Stimulated activated CD4-positive, alpha-beta T cell treated with anti-CD3 and anti-CD28 coated beads, Interleukin-12 subunit alpha, Interleukin-12 subunit beta, amount 100 ng/mL, for 24 hours (primary cell): ENCODE data around the gene SH3GLB1.
"Not testable (repeated sequence)": the region's sequence is repeated elsewhere in the genome, so short reads cannot be mapped to it uniquely, and the experiment has no call there.

Source experiments
- DNase-seq, 2 experiments: peaks; one replicate each; pipeline ENCODE4 v3.0.0-alpha.2; 2020; ENCODE audit warnings: low read depth in 2 of 2

The SH3GLB1 gene

DNA sequence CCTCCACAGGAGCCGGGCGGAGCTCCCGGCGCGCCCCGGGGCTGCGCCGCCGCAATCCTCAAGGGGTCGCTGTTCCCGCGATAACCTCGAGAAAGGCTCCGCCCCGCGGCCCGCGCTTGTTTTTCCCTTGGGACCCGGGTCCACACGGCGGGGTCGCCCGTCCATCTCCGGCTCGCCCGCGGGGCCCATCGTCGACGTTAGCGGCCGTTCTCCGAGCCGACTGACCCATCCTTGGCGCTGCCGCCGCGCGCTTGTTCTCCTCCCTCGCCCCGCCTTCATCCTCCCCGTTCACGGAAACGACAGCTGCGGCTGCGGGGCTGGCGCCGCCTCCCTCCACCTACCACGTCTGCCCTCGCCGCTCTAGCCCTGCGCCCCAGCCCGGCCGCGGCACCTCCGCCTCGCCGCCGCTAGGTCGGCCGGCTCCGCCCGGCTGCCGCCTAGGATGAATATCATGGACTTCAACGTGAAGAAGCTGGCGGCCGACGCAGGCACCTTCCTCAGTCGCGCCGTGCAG, at the start of gene SH3GLB1:
Gene SH3GLB1 (plus strand): TSS at position 119 of the 514 bp plus-strand sequence. CDS start 324 bp downstream, at position 443.
- peak; percentile 76 to 82 for DNase-seq

- DNase-seq = not testable (repeated sequence)
These were observed 46.0 kb upstream of the SH3GLB1 start for GRCh38 chr1:86658381-86658780.

- DNase-seq = no peak
These were observed 38.0 kb upstream of the SH3GLB1 start for GRCh38 chr1:86666368-86666767.

GRCh38 chr1:86687595-86687994, 16.8 kb upstream of the SH3GLB1 start:
- no peak for DNase-seq

GRCh38 chr1:86692641-86693040, 11.7 kb upstream of the SH3GLB1 start:
- no peak for DNase-seq

- no peak for DNase-seq
These were observed 9.0 kb upstream of the SH3GLB1 start for GRCh38 chr1:86695400-86695799.

- no peak for DNase-seq
These were observed 7.9 kb upstream of the SH3GLB1 start for GRCh38 chr1:86696522-86696921.

- DNase-seq = no peak
These were observed 5.2 kb upstream of the SH3GLB1 start for GRCh38 chr1:86699186-86699585.

DNA sequence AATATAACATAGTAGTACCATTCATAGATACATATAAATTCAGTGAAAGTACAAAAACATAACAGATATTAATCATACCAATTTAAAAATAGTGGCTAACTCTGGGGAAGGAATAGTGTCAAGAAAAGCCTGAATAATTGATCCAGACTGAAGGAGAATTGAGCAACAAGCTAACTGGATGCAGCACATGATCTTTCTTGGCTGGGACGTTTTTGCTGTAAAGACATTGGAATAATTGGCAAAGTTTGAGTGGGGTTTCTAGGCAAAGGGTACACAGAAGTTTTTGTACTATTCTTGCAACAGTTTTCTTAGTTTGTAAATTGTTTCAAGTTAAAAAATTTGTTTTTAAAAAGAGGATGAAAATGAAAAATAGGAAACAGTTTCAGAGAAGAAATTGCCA, 2.6 kb upstream of the SH3GLB1 start:
- no peak for DNase-seq

- DNase-seq = not testable (repeated sequence)
These were observed 1.4 kb upstream of the SH3GLB1 start for GRCh38 chr1:86702954-86703494.

DNA sequence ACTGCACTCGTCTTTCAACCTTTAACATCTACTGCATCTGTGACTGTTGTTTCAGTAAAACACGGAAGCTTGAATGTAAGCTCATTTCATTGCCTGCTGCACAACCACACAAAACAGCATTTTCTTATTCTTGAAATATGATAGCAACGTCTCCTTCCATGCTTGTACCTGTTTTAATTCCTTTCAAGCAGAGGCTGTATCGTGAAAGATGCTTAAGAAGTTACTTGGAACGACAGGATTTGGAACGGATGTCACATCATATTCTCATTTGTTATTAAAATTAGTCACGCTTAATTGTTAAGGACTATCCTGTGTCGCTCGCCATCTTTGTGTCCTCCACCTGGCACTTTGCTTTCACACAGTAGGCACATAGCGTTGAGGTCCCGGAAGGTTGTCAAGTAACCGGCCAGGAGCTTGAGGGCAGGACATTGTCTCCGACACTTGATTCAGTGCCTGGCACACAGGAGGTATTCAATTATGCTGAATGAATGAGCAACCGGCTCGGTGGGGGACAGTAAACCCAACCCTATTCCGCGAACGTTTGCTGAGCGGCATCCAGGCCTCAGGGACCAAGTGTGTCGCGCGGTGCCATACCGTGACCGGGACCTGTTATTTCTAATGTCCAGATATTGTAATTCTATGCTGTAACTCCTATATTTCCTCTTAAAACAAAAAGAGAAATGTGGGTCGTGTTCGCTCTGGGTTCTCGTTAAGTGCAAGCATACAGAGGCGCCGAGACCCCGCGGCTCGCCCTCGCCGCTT, 499 bp upstream of the SH3GLB1 start:
- peak in 1 of 2 experiments; percentile 26 for DNase-seq

GRCh38 chr1:86704972-86705664, 742 bp downstream of the SH3GLB1 start:
- DNase-seq = peak in 1 of 2 experiments; percentile 22

DNA sequence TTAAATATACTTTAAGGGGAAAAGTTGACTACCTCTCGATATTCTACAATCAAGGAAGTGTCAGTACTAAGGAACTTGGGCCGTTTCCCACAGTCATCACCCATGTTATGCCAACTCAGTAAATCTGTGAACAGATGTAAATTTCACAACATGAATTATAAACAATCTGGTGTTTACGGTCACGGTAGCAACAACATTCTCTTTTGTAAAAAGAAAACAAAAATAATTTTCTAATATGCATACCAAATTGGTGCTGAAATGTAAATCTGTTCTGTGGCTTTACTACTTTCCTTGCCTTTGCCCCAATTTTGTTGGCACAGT, 1.2 kb downstream of the SH3GLB1 start:
- DNase-seq = no peak

- no peak for DNase-seq
These were observed 1.8 kb downstream of the SH3GLB1 start for GRCh38 chr1:86706018-86706635.

GRCh38 chr1:86708920-86709319, 4.5 kb downstream of the SH3GLB1 start:
- no peak for DNase-seq

GRCh38 chr1:86712088-86712860, 7.9 kb downstream of the SH3GLB1 start:
- no peak for DNase-seq

- no peak for DNase-seq
These were observed 9.1 kb downstream of the SH3GLB1 start for GRCh38 chr1:86713477-86713876.

DNA sequence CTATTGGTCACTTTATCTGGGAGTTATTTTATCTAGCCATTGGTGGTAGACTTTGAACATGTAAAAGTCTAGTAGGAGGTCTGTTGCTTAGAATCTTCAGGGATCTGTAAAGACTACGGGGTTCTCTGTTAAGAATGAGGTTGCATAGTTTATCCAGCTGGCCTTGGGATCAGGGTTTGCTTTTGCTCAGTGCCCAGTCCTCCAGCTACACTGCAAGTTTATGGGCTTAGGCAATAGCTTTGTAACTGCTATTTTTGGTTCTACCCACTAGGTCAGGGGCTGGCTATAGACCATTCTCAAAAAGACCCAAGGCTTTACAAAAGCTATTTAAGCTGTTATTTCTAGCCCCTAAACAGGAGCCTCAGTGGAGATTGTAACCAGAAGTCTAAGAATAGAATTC, 9.8 kb downstream of the SH3GLB1 start:
- DNase-seq = no peak

DNA sequence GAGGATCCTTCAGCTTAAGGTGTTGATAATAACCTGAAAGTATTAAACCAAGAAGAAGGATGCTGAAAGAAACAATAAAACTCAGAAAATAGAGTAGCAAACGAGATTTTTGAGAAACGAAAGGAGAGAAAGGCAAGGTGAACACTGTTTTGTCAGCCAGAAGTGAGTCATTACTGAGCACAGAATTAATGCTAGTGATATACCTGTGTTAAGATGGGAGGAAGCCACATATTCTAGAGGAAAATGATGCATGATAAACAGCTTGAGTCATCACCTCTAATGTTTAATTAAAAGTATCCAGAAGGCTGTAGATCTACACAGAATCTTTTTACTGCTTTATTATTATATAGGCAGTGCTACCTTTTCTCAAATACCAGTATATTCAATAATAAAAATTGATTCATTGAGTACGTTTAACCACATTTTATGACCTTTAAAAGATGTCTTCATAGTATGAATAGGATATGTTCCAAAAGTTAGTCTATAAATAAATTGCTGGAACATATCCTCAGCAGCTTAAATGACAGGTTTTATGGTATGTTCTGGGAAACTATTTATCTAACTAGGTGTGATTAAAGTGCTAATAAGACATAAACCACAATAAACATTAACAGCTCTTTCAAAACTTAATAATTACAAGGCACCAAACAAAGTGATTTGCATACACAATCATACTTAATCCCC, 10.3 kb downstream of the SH3GLB1 start:
- DNase-seq = no peak

DNA sequence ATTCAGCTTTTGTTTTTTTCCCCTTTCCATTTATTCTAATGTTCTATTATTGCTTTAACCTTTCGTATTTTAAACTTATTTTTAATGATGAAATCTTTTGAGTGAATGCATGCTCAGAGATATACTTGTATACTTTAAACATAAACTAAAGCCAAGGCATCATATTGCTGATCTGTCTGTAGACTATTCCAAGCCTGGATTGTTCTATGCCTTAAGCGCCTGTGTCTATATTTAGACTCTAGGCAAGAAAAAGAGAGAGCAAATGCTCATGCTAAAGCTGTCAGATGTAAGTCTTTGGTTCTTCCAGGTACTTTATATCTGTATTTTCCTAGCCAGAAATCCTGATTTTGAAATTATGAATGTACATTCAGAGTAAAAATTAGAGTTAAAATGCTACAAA, 14.4 kb downstream of the SH3GLB1 start:
- DNase-seq = no peak

DNA sequence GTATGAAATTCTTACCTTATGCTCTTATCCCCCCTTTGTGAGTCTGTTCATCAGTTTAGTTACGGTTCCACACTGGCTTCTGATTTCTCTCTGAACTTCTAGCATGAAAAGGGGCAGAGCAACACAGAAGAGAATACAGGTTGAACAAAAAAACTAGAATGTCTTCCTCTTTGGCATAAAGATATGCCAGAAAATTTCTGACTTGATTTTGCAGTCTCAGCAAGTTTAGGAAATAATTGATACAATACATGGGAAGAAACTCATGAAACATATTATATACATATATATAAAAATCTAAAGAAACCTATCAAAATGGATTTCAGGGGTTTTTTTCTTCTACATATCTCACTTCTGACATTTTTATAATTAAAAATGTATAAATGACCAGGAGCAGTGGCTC, 27.0 kb downstream of the SH3GLB1 start:
- DNase-seq = no peak
